Skin of body (tissue), 2 donors: ENCODE results near the gene EP400. TPM values are rescaled to one million over a fixed set of nuclear protein-coding genes. Genes with fewer than 3 reads are reported as not detected.

Experiments
- DNase-seq: peaks from one replicate; lab custom pipeline; 2025; lab: John Stamatoyannopoulos, UW
- total RNA-seq: library from RNA; depleted of rRNA; stranded (reverse); fragments of >200 nt; gene quantifications from one replicate; pipeline ENCODE4 v1.2.3, GENCODE V29; 2014

The EP400 gene
- total RNA-seq, 1 donor from 2014 or later, result 20.8 TPM

DNA sequence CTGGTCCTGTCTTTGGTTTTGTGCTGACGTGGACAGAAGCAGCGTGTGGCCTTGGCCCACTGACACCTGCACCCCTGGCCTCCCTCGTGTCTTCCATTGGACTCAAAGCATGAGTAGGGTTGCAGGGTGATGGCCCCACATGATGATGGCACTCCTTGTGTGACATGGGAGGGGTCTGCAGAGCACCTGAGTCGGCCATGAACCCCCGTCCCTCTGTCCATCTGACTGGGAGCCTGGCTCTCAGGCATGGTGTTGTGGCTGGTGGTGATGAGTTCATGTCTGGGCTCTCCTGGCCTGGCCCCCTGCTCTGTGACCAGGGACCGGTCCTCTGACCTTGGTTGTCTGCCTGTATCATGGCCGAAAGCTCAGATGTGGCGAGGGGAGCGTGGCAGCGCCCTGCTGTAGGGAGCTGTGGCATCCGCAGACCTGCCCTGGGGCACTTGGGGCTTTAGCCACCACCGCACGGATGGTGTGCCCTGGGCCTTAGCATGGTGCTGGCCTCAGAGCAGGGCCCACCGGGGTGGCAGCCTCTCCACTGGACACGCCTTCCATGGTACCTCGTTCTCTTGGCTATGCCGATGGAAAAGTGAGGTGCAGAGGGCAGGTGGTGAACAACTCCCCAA is 38.6 kb upstream of the EP400 start:
- DNase-seq, result no peak

- no peak for DNase-seq
Measured at GRCh38 chr12:131911851-131912477, 37.8 kb upstream of the EP400 start.

- no peak for DNase-seq
Measured at GRCh38 chr12:131912518-131913274, 37.0 kb upstream of the EP400 start.

- no peak for DNase-seq
Measured at GRCh38 chr12:131913666-131914065, 36.1 kb upstream of the EP400 start.

- DNase-seq, result no peak
Measured at GRCh38 chr12:131914179-131914702, 35.5 kb upstream of the EP400 start.

DNA sequence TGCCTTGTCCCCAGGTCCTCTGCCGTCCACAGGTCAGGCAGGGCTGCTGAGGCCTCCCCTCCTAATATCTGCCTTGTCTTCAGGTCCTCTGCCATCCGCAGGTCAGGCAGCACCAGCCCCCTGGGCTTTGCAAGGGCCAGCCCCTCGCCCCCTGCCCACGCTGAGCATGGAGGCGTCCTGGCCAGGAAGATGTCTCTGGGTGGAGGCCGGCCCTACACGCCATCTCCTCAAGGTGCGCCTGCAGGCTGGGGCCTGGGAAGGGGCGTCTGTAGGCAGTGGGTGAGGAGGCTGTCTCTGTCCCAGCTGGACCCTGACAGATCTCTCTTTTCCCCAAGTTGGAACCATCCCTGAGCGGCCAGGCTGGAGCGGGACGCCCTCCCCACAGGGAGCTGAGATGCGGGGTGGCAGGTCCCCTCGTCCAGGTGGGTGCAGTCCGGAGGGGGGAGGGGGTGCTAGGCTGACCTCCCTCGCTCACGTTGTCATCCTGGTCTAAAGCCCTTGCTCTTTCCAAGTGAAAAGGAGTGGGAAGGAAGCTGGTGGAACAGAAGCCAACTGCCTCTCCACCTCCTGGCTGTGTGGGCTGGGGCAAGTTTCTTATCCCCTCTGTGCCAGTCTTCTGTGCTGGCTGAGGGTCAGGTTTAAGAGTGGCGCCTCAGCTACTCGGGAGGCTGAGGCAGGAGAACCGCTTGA is 34.6 kb upstream of the EP400 start:
- no peak for DNase-seq

DNA sequence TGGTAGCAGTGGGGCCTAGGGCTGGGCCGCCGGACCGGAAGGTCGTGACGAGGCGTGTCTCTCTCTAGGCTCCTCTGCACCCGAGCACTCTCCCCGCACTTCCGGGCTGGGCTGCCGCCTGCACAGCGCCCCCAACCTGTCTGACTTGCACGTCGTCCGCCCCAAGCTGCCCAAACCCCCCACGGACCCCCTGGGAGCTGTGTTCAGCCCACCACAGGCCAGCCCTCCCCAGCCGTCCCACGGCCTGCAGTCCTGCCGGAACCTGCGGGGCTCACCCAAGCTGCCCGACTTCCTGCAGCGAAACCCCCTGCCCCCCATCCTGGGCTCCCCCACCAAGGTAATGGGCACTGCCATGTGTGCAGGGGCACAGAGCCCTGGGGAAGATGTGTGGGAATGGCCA is 33.9 kb upstream of the EP400 start:
- DNase-seq, result no peak

DNA sequence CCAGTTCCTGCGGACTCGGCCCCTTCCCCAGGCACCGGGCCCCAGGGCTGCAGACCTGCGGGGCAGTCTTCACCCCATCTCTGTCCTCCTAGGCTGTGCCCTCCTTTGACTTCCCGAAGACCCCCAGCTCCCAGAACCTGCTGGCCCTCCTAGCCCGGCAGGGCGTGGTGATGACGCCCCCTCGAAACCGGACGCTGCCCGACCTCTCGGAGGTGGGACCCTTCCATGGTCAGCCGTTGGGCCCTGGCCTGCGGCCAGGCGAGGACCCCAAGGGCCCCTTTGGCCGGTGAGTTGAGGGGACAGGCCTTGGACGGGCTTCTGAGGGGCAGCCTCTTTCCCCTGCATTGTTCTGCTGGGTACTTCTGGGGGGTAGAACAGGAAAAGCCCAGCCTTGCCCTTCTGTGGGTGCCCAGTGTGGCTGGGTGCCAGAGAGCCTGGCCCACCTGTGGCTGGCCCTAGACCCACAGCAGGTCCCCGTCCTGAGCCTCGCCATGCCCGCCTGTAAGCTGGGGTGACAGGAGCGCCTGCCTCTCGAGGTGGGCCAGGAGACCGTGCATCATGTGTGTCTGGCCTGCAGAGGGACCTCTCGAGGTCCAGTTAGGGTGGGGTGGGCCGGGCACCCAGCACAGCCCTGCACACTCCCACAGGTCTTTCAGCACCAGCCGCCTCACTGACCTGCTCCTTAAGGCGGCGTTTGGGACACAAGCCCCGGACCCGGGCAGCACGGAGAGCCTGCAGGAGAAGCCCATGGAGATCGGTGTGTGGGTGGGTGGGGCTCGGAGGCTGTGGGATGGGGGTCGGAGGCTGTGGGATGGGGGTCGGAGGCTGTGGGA is 33.2 kb upstream of the EP400 start:
- DNase-seq, result no peak

DNA sequence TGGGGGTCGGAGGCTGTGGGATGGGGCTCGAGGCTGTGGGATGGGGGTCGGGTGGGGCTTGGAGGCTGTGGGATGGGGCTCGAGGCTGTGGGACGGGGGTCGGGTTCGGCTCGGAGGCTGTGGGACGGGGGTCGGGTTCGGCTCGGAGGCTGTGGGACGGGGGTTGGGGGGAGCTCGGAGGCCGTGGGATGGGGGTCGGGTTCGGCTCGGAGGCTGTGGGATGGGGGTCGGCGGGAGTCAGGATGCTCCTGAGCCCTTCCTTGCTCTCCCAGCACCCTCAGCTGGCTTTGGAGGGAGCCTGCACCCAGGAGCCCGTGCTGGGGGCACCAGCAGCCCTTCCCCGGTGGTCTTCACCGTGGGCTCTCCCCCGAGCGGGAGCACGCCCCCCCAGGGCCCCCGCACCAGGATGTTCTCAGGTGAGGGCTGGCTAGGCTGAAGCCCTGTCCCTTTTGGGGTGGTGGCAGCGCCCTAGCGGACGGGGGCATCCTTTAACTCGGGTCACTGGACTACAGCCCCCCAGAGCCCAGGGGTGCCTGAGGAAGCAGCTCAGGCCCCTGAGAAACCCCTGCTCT is 32.5 kb upstream of the EP400 start:
- no peak for DNase-seq

DNA sequence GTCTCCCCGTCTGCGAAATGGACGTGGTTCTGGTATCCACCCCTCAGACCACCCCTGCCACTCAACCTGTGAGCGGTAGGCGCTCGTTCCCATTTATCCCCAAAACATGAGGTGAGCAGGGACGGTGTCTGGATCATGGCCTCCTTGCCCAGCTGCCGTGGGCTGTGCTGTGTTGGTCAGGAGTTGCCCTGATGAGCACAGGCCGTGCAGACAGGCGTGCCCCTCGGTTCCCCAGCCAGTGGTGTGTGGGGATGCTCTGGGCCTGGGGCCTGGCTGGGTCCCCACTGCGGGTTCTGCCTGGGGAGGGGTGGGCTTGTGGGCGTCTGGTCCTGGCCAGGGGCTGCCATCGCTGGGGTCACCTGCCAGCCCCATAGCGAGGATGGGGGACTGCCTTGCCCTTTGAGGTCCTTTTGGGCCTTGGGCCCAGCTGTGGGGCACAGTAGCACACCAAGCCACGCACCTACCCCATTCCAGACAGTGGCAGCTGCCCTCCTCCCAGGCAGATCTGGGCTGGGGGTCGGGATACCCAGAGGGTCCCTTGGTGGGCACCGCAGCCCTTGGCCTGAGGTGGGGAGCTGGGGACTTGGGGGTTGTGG is 31.9 kb upstream of the EP400 start:
- no peak for DNase-seq

- no peak for DNase-seq
Measured at GRCh38 chr12:131918311-131919050, 31.3 kb upstream of the EP400 start.

GRCh38 chr12:131919051-131919347 is 30.7 kb upstream of the EP400 start:
- no peak for DNase-seq

GRCh38 chr12:131919366-131920156 is 30.2 kb upstream of the EP400 start:
- DNase-seq, result no peak

- no peak for DNase-seq
Measured at GRCh38 chr12:131920157-131920508, 29.6 kb upstream of the EP400 start.

DNA sequence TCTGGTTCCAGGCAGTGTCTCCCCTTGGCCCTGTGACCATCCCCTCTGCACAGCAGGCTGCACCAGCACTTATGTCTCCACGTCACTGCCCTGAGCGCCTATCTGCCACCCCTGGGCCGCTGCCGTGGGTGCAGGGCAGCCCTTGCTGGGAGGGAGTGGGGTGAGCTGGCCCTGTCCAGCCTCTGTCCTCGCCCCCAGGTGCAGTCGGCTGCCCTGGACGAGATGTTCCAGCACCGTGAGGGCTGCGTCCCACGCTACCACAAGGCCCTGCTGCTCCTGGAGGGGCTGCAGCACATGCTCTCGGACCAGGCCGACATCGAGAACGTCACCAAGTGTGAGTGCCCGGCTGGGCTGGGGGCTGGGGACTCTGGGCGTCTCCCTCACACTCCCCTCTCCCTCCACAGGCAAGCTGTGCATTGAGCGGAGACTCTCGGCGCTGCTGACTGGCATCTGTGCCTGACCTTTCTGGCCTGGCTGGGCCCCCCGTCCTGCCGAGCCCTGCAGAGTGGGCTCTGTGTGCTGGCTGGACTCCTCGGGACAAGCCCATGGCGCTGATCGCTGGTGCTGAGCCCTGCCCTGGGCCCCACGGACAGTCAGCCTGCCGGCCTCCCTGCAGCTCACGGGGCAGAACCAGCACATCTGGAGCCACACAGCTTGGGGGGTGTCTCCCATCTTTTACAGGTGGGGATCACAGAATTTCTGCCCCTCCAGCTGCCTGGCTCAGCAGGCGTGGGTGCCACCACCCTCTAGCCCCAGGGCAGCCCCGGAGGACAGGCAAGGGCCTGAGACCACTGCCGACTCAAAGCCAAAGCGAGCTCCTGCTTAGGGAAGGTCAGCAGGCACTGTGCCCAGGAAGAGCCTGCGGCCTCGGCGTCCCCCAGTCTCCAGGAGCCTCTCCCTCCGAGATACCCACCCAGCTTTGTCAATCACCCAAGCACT is 28.6 kb upstream of the EP400 start:
- no peak for DNase-seq

DNA sequence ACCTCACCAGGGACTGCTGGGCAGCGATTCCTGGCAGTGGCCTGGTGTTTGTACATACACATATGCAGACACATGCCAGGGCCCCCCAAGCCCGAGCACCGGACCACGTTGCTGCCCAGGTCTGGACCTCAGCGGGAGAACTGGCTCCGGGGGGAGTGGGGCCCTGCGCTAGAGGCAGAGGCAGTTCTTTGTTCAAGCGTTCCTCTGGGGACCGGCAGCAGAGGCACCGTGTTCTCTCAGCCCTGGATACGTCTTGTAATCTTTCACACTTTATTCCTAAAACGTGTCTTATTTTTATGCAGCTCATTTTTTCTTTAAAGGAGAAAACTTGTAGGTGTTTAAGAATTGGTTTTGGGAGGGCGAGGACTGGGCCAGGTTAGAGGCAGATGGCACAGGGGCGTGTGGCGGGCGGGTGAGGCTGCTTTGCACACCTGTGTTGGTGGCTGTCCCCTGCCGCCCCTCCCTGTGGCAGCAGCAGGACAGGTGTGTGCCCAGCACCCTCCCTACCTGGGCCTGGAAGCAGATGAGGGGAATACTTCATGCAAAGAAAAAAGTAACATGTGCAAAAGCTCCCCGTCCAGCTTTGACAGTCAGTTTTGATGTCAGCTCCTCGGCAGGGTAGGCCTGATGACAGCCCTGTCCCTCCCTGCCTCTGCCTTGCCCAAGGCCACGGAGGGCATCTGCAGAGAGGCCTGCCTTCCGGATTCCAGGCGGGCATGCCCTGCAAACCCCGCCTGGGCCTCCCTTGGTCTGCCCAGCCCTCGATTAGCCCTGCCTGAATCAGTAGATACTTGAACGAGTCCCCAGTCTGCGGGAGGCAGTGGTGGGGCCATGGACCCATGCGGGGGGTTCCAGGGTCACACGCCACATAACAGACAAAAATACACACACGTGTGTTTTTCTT is 27.6 kb upstream of the EP400 start:
- no peak for DNase-seq

DNA sequence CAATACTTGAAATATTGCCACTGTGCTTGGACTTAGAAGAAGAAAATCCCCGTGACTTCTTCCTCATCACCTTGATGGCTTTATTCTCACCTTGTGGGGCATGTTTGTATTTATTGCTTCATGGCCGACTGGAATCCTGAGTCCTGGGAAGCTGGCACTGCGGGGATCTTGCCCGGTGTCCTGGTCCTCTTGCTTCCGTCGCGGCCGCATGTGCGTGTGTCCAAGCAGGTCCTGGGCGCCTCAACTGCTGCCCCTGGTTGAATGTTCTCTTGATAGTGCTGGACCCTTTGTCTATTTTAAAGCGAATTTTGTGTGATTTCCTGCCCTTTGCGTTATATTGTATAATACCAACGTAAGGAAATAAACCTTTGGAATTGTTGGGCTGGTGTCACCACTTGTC is 27.0 kb upstream of the EP400 start:
- DNase-seq, result no peak
